Measurements from ENCODE around the gene PPIP5K2.

DNA sequence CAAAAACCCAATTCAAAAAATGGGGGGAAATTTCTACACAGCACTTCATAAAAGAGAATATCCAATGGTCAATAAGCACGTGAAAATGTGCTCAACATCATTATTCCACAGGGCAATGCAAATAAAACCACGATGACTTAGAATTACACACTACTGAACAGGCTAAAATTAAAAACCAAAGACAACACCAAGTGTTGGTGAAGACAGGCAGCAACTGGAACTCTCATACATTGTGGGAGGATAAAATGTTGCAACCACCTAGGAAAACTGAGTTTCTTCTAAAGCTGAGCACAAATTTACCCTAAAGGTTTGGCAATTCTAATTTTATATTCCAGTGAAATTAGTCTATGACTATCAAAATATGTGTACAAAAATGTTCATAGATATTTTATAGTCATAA, 9.7 kb upstream of the PPIP5K2 start:
- TF ChIP-seq, protein P1, sequence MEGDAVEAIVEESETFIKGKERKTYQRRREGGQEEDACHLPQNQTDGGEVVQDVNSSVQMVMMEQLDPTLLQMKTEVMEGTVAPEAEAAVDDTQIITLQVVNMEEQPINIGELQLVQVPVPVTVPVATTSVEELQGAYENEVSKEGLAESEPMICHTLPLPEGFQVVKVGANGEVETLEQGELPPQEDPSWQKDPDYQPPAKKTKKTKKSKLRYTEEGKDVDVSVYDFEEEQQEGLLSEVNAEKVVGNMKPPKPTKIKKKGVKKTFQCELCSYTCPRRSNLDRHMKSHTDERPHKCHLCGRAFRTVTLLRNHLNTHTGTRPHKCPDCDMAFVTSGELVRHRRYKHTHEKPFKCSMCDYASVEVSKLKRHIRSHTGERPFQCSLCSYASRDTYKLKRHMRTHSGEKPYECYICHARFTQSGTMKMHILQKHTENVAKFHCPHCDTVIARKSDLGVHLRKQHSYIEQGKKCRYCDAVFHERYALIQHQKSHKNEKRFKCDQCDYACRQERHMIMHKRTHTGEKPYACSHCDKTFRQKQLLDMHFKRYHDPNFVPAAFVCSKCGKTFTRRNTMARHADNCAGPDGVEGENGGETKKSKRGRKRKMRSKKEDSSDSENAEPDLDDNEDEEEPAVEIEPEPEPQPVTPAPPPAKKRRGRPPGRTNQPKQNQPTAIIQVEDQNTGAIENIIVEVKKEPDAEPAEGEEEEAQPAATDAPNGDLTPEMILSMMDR (IDR thresholded peaks at IDR 0.05), result no peak
- TF ChIP-seq POLR2AphosphoS5 (IDR thresholded peaks at IDR 0.05), result no peak

Measured in transverse colon (tissue), 4 donors.